ENCODE results near the gene TRAF7. TPM values are rescaled to one million over a fixed set of nuclear protein-coding genes. Genes with fewer than 3 reads are reported as not detected.

The TRAF7 gene
- total and polyA plus RNA-seq, 2 of the 13 experiments (the other 11 are each of a cell fraction or from before 2014, with no cell fraction given) = 47.9 to 65.6 TPM

- TF ChIP-seq ZNF704 (CRISPR knock-in tag; IDR thresholded peaks at IDR 0.05; ENCODE audit: borderline replicate concordance) (0 out of 2 replicates have a peak, but pooled peaks have one; percentile 63), TEF (CRISPR knock-in tag; IDR thresholded peaks at IDR 0.05) (peak; percentile 18; the same call in 1 of the 2 replicates), LRRFIP1 (CRISPR knock-in tag; conservative IDR thresholded peaks at IDR 0.05) (no peak), SMYD3 (CRISPR knock-in tag; IDR thresholded peaks at IDR 0.05) (0 out of 2 replicates have a peak, but pooled peaks have one; percentile 73), CBFB (CRISPR knock-in tag; IDR thresholded peaks at IDR 0.05) (0 out of 2 replicates have a peak, but pooled peaks have one; percentile 46), ZFP91 (CRISPR knock-in tag; IDR thresholded peaks at IDR 0.05; ENCODE audit: borderline replicate concordance) (peak; percentile 74; the same call in 1 of the 2 replicates), MAX (IDR thresholded peaks at IDR 0.05) (peak; percentile 97), ZSCAN22 (CRISPR knock-in tag; IDR thresholded peaks at IDR 0.05) (no peak), RFXAP (CRISPR knock-in tag; IDR thresholded peaks at IDR 0.05; ENCODE audit: borderline replicate concordance) (peak; percentile 86), SAFB2 (CRISPR knock-in tag; IDR thresholded peaks at IDR 0.05; ENCODE audit: borderline replicate concordance, low read depth) (no peak), ZNF614 (CRISPR knock-in tag; IDR thresholded peaks at IDR 0.05; ENCODE audit: borderline replicate concordance) (peak; percentile 51), GRHL1 (CRISPR knock-in tag; conservative IDR thresholded peaks at IDR 0.05) (no peak), ZEB1 (IDR thresholded peaks at IDR 0.05; ENCODE audit: insufficient replicate concordance, low read depth) (no peak), MXD3 (CRISPR knock-in tag; IDR thresholded peaks at IDR 0.05) (peak; percentile 62; the same call in 1 of the 2 replicates), SRSF4 (IDR thresholded peaks at IDR 0.05; ENCODE audit: low read depth, low read length, poor library complexity, severe bottlenecking) (no peak), MLLT10 (CRISPR knock-in tag; IDR thresholded peaks at IDR 0.05) (no peak; the same call in 1 of the 2 replicates), ZNF468 (CRISPR knock-in tag; IDR thresholded peaks at IDR 0.05) (0 out of 2 replicates have a peak, but pooled peaks have one; percentile 56), ZNF7 (CRISPR knock-in tag; IDR thresholded peaks at IDR 0.05) (no peak), SP140L (CRISPR knock-in tag; IDR thresholded peaks at IDR 0.05; ENCODE audit: borderline replicate concordance) (no peak)
Observed at GRCh38 chr16:2155091-2155950, at the start of gene TRAF7 (continued).
